Germinal center (tissue), 1 donor: ENCODE results near the gene CALM1.

Experiments used
- DNase-seq: peaks from one replicate; pipeline ENCODE4 v3.0.0; 2012; ENCODE audit warnings: mixed read lengths, low spot score

The CALM1 gene

GRCh38 chr14:90409209-90409730 lies 12.4 kb downstream of the CALM1 start:
- DNase-seq, result no peak

- DNase-seq, result no peak
These were observed 15.2 kb downstream of the CALM1 start for GRCh38 chr14:90412058-90412457.

- DNase-seq, result no peak
These were observed 19.9 kb downstream of the CALM1 start for GRCh38 chr14:90416720-90417119.

- DNase-seq, result no peak
These were observed 21.2 kb downstream of the CALM1 start for GRCh38 chr14:90418053-90418452.

- DNase-seq, result no peak
These were observed 22.4 kb downstream of the CALM1 start for GRCh38 chr14:90419200-90419599.

- DNase-seq, result no peak
These were observed 24.3 kb downstream of the CALM1 start for GRCh38 chr14:90421001-90421631.

GRCh38 chr14:90421632-90422020 lies 24.8 kb downstream of the CALM1 start:
- DNase-seq, result no peak

GRCh38 chr14:90423166-90423565 lies 26.3 kb downstream of the CALM1 start:
- no peak for DNase-seq

- no peak for DNase-seq
These were observed 27.2 kb downstream of the CALM1 start for GRCh38 chr14:90424075-90424474.

- DNase-seq, result no peak
These were observed 28.0 kb downstream of the CALM1 start for GRCh38 chr14:90424686-90425372.

GRCh38 chr14:90425373-90425879 lies 28.6 kb downstream of the CALM1 start:
- no peak for DNase-seq

- no peak for DNase-seq
These were observed 29.3 kb downstream of the CALM1 start for GRCh38 chr14:90426031-90426540.

GRCh38 chr14:90426663-90427062 lies 29.8 kb downstream of the CALM1 start:
- no peak for DNase-seq

GRCh38 chr14:90427848-90428426 lies 31.1 kb downstream of the CALM1 start:
- DNase-seq, result no peak

- no peak for DNase-seq
These were observed 31.8 kb downstream of the CALM1 start for GRCh38 chr14:90428676-90429075.

- no peak for DNase-seq
These were observed 32.4 kb downstream of the CALM1 start for GRCh38 chr14:90429236-90429635.

GRCh38 chr14:90429754-90430153 lies 32.9 kb downstream of the CALM1 start:
- no peak for DNase-seq

GRCh38 chr14:90434370-90435020 lies 37.7 kb downstream of the CALM1 start:
- DNase-seq, result no peak

- no peak for DNase-seq
These were observed 42.0 kb downstream of the CALM1 start for GRCh38 chr14:90438841-90439240.

- DNase-seq, result no peak
These were observed 43.2 kb downstream of the CALM1 start for GRCh38 chr14:90440021-90440451.

GRCh38 chr14:90440592-90440991 lies 43.8 kb downstream of the CALM1 start:
- DNase-seq, result no peak

GRCh38 chr14:90442388-90442787 lies 45.6 kb downstream of the CALM1 start:
- DNase-seq, result no peak
